ENCODE data around the gene PTBP2.

The PTBP2 gene

DNA sequence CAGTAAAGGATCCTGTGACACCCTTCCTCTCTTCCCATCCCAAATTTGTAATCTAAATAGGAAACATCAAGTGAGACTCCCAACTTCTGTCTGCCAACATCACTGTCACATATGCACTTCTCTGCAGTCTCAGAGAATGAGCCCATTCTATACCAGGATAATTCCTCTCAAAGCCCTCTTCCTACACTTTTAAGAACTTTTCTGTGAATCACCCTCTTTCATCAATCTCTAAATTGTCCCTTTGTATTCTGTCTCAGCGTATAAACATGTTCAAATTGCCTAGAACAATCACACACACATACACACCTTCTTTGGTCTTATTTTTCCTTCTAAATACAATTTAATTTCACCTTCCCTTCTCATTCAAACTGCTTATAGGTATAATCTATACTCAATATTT, 111.8 kb downstream of the PTBP2 start:
- TF ChIP-seq, protein P1, sequence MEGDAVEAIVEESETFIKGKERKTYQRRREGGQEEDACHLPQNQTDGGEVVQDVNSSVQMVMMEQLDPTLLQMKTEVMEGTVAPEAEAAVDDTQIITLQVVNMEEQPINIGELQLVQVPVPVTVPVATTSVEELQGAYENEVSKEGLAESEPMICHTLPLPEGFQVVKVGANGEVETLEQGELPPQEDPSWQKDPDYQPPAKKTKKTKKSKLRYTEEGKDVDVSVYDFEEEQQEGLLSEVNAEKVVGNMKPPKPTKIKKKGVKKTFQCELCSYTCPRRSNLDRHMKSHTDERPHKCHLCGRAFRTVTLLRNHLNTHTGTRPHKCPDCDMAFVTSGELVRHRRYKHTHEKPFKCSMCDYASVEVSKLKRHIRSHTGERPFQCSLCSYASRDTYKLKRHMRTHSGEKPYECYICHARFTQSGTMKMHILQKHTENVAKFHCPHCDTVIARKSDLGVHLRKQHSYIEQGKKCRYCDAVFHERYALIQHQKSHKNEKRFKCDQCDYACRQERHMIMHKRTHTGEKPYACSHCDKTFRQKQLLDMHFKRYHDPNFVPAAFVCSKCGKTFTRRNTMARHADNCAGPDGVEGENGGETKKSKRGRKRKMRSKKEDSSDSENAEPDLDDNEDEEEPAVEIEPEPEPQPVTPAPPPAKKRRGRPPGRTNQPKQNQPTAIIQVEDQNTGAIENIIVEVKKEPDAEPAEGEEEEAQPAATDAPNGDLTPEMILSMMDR (IDR thresholded peaks at IDR 0.05; ENCODE audit: low read depth, low read length, missing control alignments), result no peak
- no peak overlapping the region for H3K4me3 ChIP-seq (replicated peaks; ENCODE audit: low read depth, low read length)
- DNase-seq (ENCODE audit: extremely low read depth, low read depth), result no peak

DNA sequence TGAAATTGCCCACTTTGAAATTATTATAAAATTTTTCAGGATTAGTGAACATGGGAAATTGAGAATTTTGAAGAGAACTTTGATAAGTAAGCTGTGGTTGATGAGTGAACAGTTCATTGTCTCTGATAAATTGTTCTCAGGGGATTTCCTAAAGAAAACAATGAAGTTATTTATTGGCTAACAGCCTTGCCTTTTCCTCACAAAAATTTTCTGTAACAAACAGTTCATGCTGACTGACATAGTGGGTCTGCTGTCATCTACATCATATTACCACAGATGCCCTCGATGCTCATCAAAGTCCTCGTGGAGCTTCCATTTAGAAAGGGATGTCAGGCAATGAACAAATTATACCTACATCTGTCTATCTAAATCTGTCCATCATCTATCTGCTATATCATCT, 113.4 kb downstream of the PTBP2 start:
- TF ChIP-seq, protein P1 (IDR thresholded peaks at IDR 0.05; ENCODE audit: low read depth, low read length, missing control alignments), result no peak
- no peak overlapping the region for H3K4me3 ChIP-seq (replicated peaks; ENCODE audit: low read depth, low read length)
- no peak for DNase-seq (ENCODE audit: extremely low read depth, low read depth)

DNA sequence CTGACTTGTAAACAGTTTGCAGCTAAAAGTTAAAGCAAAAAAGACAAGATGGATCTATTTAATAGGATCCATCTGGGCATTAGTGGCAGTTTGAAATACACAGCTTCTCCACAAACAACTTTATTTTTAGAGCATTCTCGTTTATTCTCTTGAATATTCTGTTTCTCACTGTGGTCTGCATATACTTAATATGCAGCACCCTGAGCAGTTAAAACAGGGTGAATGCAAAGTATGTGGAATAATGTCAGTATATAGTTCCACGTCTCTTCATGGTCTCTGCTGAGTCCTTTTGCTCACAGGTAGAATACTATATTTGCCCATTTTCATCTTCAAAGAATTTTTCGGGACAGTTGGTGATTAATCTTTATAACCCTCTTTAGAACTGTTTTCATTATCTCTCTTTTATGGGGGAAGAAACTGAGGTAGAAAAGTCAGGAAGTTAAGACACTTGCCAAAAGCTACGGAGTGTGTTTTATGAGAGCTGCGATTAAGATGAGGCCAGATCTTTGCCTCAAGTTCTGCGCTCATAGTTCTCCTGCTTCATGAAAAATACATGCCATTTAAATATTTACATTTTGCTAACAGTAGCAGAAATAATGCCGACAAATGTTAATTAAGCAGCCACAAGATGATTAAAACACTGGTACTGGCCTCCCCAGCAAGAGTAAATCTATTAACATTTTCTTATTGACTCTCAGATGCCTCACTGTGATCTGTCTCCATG, 115.6 kb downstream of the PTBP2 start:
- DNase-seq (ENCODE audit: extremely low read depth, low read depth), result no peak
- TF ChIP-seq, protein P1 (IDR thresholded peaks at IDR 0.05; ENCODE audit: low read depth, low read length, missing control alignments), result no peak
- H3K4me3 ChIP-seq (replicated peaks; ENCODE audit: low read depth, low read length), result no peak overlapping the region

DNA sequence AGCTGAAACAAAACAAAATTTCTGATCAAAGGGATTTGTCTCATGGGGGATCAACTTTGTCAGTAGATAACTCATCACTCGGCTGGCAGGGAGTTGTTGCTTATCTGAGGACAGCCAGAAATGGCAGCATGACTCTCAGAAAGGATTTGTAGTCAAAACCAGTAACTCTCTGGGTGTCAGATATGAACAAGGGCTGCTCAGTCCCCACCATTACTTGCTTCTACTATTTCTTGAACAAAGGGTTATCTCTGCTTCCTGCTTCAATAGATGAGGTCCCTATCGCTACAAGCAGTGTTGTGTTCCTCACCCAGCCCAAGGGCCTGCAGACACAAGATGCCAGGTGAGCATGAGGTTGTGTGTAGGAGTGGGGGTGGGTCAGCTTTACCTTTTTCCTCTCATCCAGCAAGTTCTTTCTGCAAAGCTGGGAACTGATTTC, 116.2 kb downstream of the PTBP2 start:
- TF ChIP-seq, protein P1 (IDR thresholded peaks at IDR 0.05; ENCODE audit: low read depth, low read length, missing control alignments), result no peak
- DNase-seq (ENCODE audit: extremely low read depth, low read depth), result no peak
- H3K4me3 ChIP-seq (replicated peaks; ENCODE audit: low read depth, low read length), result no peak overlapping the region

DNA sequence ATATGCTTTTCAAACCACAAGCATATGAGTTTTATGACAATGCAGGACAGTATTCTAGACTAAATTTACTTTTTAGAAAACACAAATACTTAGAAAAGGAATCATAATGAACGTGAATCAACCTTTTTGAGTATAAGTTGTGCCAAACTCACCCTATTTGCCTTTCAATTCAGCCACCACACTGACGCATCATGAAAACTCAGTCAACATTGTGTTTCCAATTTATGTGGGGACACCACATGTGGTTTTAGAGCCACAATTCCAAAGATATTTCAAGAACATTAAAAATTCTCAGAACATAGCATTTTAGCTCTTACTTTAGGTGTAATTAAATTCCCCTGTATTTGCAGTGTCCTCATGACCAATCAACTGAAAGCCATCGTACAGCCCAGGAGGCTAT, 118.8 kb downstream of the PTBP2 start:
- H3K4me3 ChIP-seq (replicated peaks; ENCODE audit: low read depth, low read length), result no peak overlapping the region
- TF ChIP-seq, protein P1 (IDR thresholded peaks at IDR 0.05; ENCODE audit: low read depth, low read length, missing control alignments), result no peak
- no peak for DNase-seq (ENCODE audit: extremely low read depth, low read depth)

DNA sequence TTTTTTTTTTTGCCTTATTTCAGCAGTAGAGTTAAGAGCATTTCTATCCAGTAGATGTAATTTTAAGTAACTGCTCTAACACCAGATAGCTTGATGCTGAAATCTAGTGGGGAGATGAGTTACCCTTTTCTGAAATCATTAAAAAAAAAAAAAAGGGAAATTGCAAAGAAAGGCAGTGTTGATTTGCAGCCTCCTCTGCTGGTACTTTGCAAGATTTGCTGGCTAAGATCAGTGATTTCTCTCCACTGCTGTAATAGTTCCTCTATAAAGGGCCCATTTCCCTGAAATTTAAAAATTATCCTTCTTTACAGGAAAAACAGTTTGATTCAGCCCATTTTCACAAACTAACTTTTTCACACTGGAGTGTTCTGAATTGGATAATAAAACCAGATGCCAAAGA, 120.6 kb downstream of the PTBP2 start:
- TF ChIP-seq, protein P1 (IDR thresholded peaks at IDR 0.05; ENCODE audit: low read depth, low read length, missing control alignments), result no peak
- DNase-seq (ENCODE audit: extremely low read depth, low read depth), result no peak
- no peak overlapping the region for H3K4me3 ChIP-seq (replicated peaks; ENCODE audit: low read depth, low read length)

DNA sequence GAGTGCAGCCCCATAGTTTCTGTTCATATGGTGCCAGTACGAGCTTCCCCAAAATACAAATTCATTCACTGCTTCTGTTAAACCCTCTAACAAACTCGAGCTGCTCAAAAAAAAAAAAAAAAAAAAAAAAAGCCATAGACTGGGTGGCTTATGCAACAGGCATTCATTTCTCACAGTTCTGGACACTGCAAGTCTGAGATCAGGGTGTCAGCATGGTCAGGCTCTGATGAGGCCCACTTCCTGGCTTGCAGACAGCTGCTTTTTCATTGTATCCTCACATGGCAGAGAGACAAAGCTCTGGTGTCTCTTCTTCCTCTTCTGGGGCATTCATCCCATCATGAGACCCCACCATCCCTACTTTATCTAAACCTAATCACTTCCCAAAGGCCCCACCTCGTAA, 121.6 kb downstream of the PTBP2 start:
- DNase-seq (ENCODE audit: extremely low read depth, low read depth), result no peak
- TF ChIP-seq, protein P1 (IDR thresholded peaks at IDR 0.05; ENCODE audit: low read depth, low read length, missing control alignments), result no peak

More for the DNA sequence above, 121.6 kb downstream of the PTBP2 start:
- no peak overlapping the region for H3K4me3 ChIP-seq (replicated peaks; ENCODE audit: low read depth, low read length)
